Spinal cord (tissue), 10 donors: ENCODE measurements around the gene PALM. TPM values are rescaled to one million over a fixed set of nuclear protein-coding genes. Genes with fewer than 3 reads are reported as not detected.

Experiments used
- DNase-seq, 6 donors: peaks; one replicate each; pipeline versions ENCODE4 v3.0.0 to v3.0.0-alpha.2; 2013 to 2015; ENCODE audit warnings: low spot score in 6 of 6, low read depth in 4 of 6
- H3K27ac ChIP-seq: one replicate; pipeline ENCODE4 v1.5.1; 2013; ENCODE audit warnings: low read depth, low read length, control low read depth
- H3K27me3 ChIP-seq: one replicate; pipeline ENCODE4 v1.6.1; 2013; ENCODE audit warnings: low read length; ENCODE audit not compliant: control insufficient read depth, insufficient read depth
- H3K36me3 ChIP-seq: one replicate; pipeline ENCODE4 v1.6.1; 2013; ENCODE audit warnings: low read length; ENCODE audit not compliant: control insufficient read depth, insufficient read depth
- H3K4me1 ChIP-seq: one replicate; pipeline ENCODE4 v1.6.1; 2013; ENCODE audit warnings: low read length; ENCODE audit not compliant: control insufficient read depth, insufficient read depth
- H3K4me3 ChIP-seq: one replicate; pipeline ENCODE4 v1.5.1; 2013; ENCODE audit warnings: low read depth, low read length, control low read depth
- H3K9me3 ChIP-seq: one replicate; pipeline ENCODE4 v1.6.1; 2013; ENCODE audit warnings: low read length; ENCODE audit not compliant: control insufficient read depth, insufficient read depth
- WGBS: methylation state at CpG from one replicate; pipeline ENCODE4 v1.1.5; 2013; ENCODE audit warnings: missing lambda C conversion rate; ENCODE audit not compliant: insufficient coverage; 5-methylcytosine and 5-hydroxymethylcytosine counted together
- polyA plus RNA-seq, 2 donors: library from polyadenylated mRNA; unstranded; fragments of 120-200 nt; gene quantifications; one replicate each; pipeline ENCODE4 v1.2.1, GENCODE V29; 2013; ENCODE audit not compliant: insufficient read length in 2 of 2
- total RNA-seq, 2 donors: library from RNA; depleted of rRNA in 1 of 2; stranded (reverse); fragments of 120-200 nt in 1 of 2; fragments of >200 nt in 1 of 2; gene quantifications; one replicate each; pipeline versions ENCODE4 v1.2.3 to v1.2.4, GENCODE V29; 2013 to 2014
- donor health status: healthy.

Gene PALM
- total and polyA plus RNA-seq, 4 donors, result 48.8 to 260 (median 155) TPM

- H3K9me3 ChIP-seq, result no peaks in the 10 kb centered on the region
- 89% methylated on average over 15 of the region's 16 CpGs for WGBS
- H3K27ac ChIP-seq, result peak overlapping the region; percentile 76
- peaks cover 18% of the 10 kb centered on the region for H3K27me3 ChIP-seq
- H3K4me1 ChIP-seq, result peaks cover 64% of the 10 kb centered on the region
- peak overlapping the region; percentile 54 for H3K4me3 ChIP-seq
- no peak for DNase-seq
- H3K36me3 ChIP-seq, result peaks cover 20% of the 10 kb centered on the region
Measured at GRCh38 chr19:678791-679388, 29.8 kb upstream of the PALM start.

GRCh38 chr19:679418-680286 lies 29.1 kb upstream of the PALM start:
- peak in 2 of 6 donors; percentile 74 to 78 for DNase-seq

GRCh38 chr19:680287-681028 lies 28.3 kb upstream of the PALM start:
- Histone ChIP-seq H3K27ac (peak overlapping the region; percentile 94), H3K4me1 (peaks cover 49% of the 10 kb centered on the region), H3K4me3 (peak overlapping the region; percentile 67), H3K36me3 (peaks cover 20% of the 10 kb centered on the region), H3K9me3 (no peaks in the 10 kb centered on the region), H3K27me3 (peaks cover 13% of the 10 kb centered on the region)
- under 1% methylated on average over 66 of the region's 70 CpGs for WGBS
- DNase-seq, result peak; percentile 77 to 99 (median 96)

More at GRCh38 chr19:679418-680286, 29.1 kb upstream of the PALM start:
- no peaks in the 10 kb centered on the region for H3K9me3 ChIP-seq
- peaks cover 20% of the 10 kb centered on the region for H3K36me3 ChIP-seq
- peaks cover 18% of the 10 kb centered on the region for H3K27me3 ChIP-seq
- peak overlapping the region; percentile 76 for H3K27ac ChIP-seq
- peak overlapping the region; percentile 54 for H3K4me3 ChIP-seq
- peaks cover 57% of the 10 kb centered on the region for H3K4me1 ChIP-seq
- WGBS, result 3% methylated on average over 66 of the region's 69 CpGs

- Histone ChIP-seq H3K27me3 (peaks cover 7% of the 10 kb centered on the region), H3K4me3 (peak overlapping the region; percentile 67), H3K4me1 (peaks cover 42% of the 10 kb centered on the region), H3K9me3 (no peaks in the 10 kb centered on the region), H3K27ac (peak overlapping the region; percentile 94), H3K36me3 (peaks cover 20% of the 10 kb centered on the region)
- 63% methylated on average over 36 of the region's 54 CpGs for WGBS
- DNase-seq, result no peak
Measured at GRCh38 chr19:681029-682019, 27.4 kb upstream of the PALM start.

- 87% methylated on average over 22 of the region's 25 CpGs for WGBS
- no peak overlapping the region for H3K27ac ChIP-seq
- H3K27me3 ChIP-seq, result no peaks in the 10 kb centered on the region
- no peak for DNase-seq
- no peak overlapping the region for H3K4me3 ChIP-seq
- peaks cover 29% of the 10 kb centered on the region for H3K4me1 ChIP-seq
- H3K36me3 ChIP-seq, result peaks cover 18% of the 10 kb centered on the region
- H3K9me3 ChIP-seq, result no peaks in the 10 kb centered on the region
Measured at GRCh38 chr19:682678-683320, 25.9 kb upstream of the PALM start.

GRCh38 chr19:685454-685931 lies 23.2 kb upstream of the PALM start:
- H3K4me3 ChIP-seq, result no peak overlapping the region
- DNase-seq, result no peak
- no peak overlapping the region for H3K27ac ChIP-seq
- peaks cover 10% of the 10 kb centered on the region for H3K36me3 ChIP-seq
- H3K9me3 ChIP-seq, result no peaks in the 10 kb centered on the region
- WGBS, result 81% methylated on average over 20 of the region's 31 CpGs
- H3K4me1 ChIP-seq, result peaks cover 12% of the 10 kb centered on the region
- no peaks in the 10 kb centered on the region for H3K27me3 ChIP-seq

GRCh38 chr19:686589-687297 lies 22.0 kb upstream of the PALM start:
- Histone ChIP-seq H3K36me3 (peaks cover 10% of the 10 kb centered on the region), H3K27ac (no peak overlapping the region), H3K4me1 (no peaks in the 10 kb centered on the region), H3K27me3 (no peaks in the 10 kb centered on the region), H3K9me3 (no peaks in the 10 kb centered on the region), H3K4me3 (no peak overlapping the region)
- no peak for DNase-seq
- 70% methylated on average over 16 of the region's 17 CpGs for WGBS

- no peaks in the 10 kb centered on the region for H3K9me3 ChIP-seq
- H3K27me3 ChIP-seq, result no peaks in the 10 kb centered on the region
- H3K27ac ChIP-seq, result no peak overlapping the region
- WGBS, result 84% methylated on average over 10 of the region's 11 CpGs
- no peak overlapping the region for H3K4me3 ChIP-seq
- no peaks in the 10 kb centered on the region for H3K4me1 ChIP-seq
- DNase-seq, result no peak
- H3K36me3 ChIP-seq, result peaks cover 6% of the 10 kb centered on the region
Measured at GRCh38 chr19:687569-688166, 21.1 kb upstream of the PALM start.
